NCI-H524 treated with DMSO at 0.1 percent for 48 hours (cell line): ENCODE measurements around the gene ZNF69.
"Not testable (repeated sequence)": the region's sequence is repeated elsewhere in the genome, so short reads cannot be mapped to it uniquely, and the experiment has no call there.

Source experiments
- DNase-seq: peaks from one replicate; lab custom pipeline; 2025; lab: John Stamatoyannopoulos, UW

The ZNF69 gene

DNA sequence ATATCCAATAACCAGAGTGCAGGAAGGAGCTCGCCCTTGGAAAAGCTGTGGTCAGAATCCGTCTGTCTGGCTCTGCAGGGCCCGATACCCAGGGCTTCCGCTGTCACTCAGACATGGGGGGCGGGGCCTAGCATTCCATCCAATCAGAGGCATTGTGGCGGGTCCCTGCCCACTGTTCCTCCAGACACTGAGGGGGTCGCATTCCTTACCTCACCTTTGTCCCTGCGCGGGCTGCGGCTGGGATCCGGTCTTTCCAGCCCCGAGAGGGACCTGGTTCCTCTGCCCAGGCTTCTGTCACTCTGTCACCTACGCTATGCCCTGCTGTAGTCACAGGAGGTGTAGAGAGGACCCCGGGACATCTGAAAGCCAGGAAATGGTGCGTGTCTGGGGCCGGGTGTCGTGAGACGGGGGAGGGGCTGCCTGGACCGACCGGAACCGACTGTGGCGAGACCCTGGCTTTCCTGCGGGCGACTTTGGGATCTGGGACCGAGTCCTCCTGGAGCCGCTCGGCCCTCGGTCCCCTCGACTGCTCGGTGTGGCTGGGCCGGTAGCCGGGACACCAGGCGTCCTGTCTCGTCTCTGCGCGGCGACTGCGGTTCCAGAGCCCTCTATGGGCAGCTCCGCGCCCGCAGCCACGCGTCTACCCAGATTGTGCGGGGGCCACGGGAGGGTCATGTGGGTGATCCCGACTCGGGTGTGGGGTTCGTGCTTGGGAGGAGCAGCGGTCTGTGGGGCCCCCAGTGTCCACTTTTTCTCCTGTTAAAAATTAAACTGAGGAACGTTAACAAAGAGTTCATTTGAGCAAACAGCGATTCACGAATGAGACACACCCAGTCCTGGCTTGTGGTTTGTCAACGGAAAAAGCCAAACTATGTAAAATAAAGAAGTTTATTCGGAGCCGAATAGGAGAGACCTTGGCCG, at the start of gene ZNF69:
Gene ZNF69 (plus strand): TSS at position 172 of the 921 bp plus-strand sequence. CDS start 142 bp downstream, at position 314.
- DNase-seq, result peak; percentile 17

DNA sequence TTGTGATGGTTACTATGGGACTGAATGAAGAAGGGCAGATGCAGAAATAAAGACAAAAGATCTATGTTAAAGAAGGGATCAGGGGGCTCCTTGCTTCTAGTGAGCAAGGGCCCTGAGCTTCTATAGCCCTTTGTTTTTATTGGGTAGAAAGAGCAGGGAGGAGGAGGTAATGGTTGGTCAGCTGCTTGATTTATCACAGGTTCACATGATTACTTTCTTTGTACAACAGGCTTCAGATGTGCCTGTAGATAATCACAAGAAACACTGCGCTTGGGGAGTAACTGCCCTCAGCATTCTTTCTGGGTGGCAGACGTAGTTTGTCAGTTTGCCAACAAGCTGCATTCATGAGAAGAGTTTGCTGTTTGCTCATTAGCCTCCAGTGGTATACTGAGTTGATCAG, 43.9 kb upstream of the ZNF69 start:
- no peak for DNase-seq

- not testable (repeated sequence) for DNase-seq
These were observed 40.0 kb upstream of the ZNF69 start for GRCh38 chr19:11847615-11848014.

DNA sequence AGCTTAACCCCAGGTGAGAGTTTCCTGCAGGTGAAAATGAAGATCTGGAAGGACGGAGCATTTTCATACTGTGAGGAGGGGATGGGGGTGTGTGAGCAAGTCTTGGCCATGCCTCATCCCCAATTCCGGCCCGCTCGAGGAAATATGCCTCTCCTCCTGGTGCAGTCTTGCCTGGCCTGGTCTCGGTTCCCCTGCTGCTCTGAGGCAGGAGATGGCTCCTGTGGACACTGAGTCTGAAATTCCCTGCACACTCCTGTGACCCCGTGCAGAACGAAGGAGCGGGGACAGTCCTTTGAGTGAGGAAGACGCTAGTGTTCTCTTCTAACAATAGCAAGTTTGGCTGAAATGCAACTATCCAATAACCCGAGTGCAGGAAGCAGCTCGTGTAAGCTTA, 39.4 kb upstream of the ZNF69 start:
- no peak for DNase-seq

DNA sequence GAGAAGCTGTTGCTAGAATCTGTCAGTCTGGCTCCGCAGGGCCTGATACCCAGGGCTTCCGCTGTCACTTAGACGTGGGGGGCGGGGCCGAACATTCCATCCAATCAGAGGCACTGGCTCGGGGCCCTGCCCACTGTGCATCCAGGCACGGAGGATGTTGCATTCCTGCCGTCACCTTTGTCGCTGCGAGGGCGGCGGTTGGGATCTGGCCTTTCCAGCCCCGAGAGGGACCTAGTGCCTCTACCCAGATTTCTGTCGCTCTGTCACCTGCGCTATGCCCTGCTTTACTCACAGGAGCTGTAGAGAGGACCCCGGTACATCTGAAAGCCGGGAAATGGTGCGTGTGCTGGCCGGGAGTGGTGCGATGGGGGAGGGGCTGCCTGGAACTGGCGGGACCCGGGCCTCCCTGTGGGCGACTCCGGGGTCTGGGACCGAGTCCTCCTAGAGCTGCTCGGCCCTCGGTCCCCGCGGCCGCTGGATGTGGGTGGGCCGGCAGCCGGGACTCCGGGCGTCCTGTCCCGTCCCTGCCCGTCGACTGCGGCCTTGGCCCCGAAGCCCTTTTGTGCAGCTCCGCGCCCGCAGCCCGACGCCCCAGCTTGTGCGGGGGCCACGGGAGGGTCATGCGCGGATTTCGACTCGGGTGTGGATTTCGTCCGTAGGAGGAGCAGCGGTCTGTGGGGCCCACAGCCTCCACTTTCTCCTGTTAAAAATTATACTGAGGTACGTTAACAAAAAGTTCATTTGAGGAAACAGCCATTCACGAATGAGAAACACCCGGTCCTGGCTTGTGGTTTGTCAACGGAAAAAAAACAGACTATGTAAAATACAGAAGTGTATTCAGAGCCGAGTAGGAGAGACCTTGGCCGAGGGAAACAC, 38.8 kb upstream of the ZNF69 start, which contains the start of gene ZNF439:
Gene ZNF439 (plus strand): TSS at position 133 of the 876 bp plus-strand sequence. CDS start 142 bp downstream, at position 275.
- DNase-seq, result peak; percentile 59

- not testable (repeated sequence) for DNase-seq
These were observed 37.3 kb upstream of the ZNF69 start for GRCh38 chr19:11850289-11850688.

DNA sequence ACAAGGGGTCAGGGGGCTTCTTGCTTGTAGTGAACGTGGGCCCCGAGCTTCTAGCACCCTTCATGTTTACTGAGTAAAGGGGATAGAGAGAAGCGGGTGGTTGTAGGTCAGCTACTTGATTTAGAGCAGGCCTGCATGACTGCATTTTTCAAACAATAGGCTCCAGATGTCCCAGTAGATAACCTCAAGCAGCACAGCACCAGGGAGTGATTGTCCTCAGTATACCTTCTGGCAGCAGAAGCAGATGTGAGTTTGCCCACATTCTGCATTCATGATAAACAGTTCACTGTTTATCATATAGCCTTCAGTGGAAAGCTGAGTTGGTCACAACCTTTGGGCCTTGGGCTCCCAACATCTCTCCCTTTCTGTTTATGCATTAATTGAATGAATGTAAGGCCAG, 34.2 kb upstream of the ZNF69 start:
- DNase-seq, result no peak

GRCh38 chr19:11856596-11857250, 30.9 kb upstream of the ZNF69 start:
- no peak for DNase-seq

DNA sequence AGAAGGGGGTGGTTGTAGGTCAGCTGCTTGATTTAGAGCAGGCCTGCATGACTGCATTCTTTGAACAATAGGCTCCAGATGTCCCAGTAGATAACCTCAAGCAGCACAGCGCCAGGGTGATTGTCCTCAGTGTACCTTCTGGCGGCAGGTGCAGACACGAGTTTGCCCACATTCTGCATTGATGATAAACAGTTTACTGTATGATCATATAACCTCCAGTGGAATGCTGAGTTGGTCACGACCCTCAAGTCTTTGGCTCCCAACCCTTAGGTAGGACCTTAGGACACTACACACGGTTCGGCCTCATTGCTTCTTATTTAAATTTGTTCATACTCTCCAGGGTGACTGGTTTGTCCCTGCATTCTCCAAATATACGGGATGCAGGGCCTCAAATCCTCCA, 26.9 kb upstream of the ZNF69 start:
- DNase-seq, result no peak

GRCh38 chr19:11861301-11861700, 26.3 kb upstream of the ZNF69 start:
- no peak for DNase-seq

DNA sequence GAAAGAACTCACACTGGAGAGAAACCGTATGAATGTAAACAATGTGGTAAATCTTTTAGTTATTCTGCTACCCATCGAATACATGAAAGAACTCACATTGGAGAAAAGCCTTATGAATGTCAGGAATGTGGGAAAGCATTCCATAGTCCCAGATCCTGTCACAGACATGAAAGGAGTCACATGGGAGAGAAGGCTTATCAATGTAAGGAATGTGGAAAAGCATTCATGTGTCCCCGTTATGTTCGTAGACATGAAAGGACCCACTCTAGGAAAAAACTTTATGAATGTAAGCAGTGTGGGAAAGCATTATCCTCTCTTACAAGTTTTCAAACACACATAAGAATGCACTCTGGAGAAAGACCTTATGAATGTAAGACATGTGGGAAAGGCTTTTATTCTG, 19.8 kb upstream of the ZNF69 start:
- not testable (repeated sequence) for DNase-seq

DNA sequence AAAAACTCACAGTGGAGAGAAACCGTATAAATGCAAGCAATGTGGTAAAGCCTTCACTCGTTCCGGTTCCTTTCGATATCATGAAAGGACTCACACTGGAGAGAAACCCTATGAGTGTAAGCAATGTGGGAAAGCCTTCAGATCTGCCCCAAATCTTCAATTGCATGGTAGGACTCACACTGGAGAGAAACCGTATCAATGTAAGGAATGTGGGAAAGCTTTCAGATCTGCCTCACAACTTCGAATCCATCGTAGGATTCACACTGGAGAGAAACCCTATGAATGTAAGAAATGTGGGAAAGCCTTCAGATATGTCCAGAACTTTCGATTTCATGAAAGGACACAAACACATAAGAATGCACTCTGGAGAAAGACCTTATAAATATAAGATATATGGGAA, 19.4 kb upstream of the ZNF69 start:
- no peak for DNase-seq

DNA sequence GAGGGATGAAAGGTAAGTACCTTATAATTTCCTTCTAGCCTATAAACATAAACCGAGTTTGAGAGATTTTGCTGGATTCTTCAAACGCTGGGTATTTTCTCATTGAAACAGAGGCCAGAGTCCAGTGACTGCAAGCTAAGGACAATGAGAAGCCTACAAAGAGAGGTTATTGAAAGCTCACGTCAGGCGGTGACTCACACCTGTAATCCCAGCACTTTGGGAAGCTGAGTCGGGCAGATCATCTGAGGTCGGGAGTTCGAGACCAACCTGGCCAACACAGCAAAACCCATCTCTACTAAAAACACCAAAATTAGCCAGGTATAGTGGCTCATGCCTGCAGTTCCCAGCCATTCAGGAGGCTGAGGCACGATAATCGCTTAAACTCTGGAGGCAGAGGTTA, 15.0 kb upstream of the ZNF69 start:
- no peak for DNase-seq

GRCh38 chr19:11873762-11874161, 13.8 kb upstream of the ZNF69 start:
- no peak for DNase-seq

DNA sequence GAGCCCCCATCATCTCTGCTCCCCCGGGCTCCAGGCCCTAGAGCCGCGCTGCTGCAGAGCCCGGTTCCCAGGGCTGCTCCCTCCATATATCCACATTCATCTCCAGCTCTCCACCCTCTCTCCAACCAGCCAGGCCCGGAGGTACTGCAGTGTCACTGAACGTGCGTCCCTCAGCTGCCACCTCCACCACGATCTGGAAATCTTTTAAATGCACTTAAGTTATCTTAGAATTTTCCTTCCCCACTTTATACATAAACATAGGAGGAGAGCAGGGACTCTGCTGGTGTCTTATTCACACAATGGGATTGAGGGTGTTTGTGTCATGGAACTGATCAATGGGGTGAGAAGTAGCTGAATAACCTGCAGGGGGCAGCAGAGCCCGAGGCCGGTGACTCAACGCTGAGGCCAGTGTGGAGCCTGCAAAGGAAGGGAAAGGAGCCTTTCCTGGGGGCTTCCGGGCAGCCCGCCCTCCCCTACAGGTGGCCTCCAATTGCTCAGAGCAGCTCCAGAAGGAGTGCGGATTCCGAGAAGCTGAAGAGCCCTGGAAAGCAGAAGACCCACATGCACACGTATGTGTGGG, 7.8 kb upstream of the ZNF69 start:
- DNase-seq, result not testable (repeated sequence)

- no peak for DNase-seq
These were observed 7.0 kb upstream of the ZNF69 start for GRCh38 chr19:11880598-11880997.

DNA sequence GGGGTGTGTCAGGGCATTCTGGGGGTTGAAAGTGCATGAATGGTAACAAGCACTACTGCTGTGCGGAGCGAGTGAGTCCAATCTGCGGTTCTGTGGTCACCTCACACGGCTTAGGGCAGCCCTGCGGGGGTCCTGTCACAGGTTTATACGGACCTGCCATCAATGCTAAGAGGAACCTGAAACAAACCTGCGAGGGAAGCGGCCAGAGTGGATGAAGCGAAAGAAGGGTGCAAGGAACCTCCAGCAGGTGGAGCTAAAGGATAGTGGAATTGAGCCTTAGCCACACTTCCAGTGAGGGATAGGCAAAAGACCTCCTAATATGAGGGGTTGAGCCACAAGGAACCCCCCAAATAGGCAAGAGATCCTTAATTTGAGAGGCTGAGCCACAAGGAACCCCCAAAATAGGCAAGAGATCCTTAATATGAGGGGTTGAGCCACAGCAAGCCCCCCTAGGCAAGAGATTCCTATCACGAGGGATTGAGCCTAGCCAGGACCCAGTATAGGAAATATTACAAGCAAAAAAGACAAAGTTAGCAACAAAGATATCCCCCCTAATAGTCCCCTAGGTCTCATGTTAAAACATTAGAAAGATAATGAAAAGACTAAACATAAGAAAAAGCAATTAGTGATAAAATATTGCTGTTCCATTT, 6.3 kb upstream of the ZNF69 start:
- DNase-seq, result peak; percentile 23

DNA sequence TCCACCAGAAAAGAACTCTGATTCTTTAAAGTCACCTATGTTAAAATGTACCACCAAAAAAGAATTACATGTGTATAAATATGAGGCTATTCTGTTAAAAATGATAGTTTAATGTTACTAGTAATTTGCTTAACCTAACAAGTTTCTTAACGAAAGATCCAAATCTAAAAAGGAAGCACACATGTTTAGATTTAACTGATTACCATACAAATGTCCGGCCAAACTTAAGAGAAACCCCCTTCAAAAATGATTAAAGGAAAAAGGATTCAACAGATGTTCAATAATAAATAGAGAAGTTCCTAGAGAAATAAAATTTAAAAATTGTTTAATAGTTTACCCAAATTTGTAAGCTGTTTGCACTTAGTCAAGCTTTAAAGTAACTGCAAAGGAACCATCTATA, 5.0 kb upstream of the ZNF69 start:
- DNase-seq, result no peak

DNA sequence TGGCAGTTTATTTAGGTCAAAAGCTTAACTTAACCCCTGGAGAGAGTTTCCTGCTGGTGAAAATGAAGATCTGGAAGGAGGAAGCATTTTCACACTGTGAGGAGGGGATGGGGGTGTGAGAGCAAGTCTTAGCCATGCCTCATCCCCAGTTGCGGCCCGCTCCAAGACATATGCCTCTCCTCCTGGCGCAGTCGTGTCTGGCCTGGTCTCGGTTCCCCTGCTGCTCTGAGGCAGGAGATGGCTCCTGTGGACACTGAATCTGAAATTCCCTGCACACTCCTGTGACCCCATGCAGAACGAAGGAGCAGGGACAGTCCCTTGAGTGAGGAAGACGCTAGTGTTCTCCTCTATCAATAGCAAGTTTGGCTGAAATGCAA, 360 bp upstream of the ZNF69 start:
- no peak for DNase-seq

DNA sequence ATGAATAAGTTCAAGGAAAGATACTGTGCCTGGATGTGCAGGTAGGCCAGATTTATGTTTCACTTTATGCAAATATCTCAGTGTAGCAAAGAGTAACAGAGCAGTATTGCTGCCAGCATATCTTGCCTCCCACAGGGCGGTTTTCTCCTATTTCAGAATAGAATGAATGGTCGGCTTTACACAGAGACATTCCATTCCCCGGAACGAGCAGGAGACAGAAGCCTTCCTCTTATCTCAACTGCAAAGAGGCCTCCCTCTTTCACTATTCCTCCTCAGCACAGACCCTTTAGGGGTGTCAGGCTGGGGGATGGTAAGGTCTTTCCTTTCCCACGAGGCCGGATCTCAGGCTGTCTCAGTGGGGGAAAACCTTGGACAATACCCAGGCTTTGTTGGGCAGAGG, 2.3 kb downstream of the ZNF69 start:
- not testable (repeated sequence) for DNase-seq

DNA sequence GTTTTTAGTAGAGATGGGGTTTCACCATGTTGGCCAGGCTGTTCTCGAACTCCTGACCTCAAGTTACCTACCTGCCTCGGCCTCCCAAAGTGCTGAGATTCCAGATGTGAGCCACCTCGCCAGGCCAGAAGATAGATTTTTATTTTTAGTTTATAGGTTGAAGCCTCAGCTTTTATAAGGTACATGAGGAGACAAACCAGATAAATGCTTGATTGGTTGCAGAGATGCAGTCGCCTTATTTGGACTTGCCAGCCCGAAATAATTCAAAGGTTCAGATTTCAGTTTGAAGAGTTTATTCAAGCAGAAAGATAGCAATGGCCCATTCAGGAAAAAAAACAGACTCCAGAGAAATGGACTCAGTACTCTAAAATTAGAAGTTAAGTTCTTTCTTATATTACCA, 3.1 kb downstream of the ZNF69 start:
- DNase-seq, result no peak
